ENCODE data around the gene PARP16. TPM values are rescaled to one million over a fixed set of nuclear protein-coding genes. Genes with fewer than 3 reads are reported as not detected.
A peak's percentile ranks its signal among the peaks of the same experiment; 100 is the strongest.

Gene PARP16
- total and polyA plus RNA-seq, 11 donors = 2.7 to 7.0 (median 4.8) TPM

- no peak for TF ChIP-seq POLR2A (IDR thresholded peaks at IDR 0.05)
- no peak for TF ChIP-seq CTCF (IDR thresholded peaks at IDR 0.05)
- DNase-seq (peak in 3 of 5 donors; percentile 15 to 82 (median 62)), ATAC-seq (peak; percentile 13 to 72 (median 60))
- H3K4me3 ChIP-seq = peak overlapping the region; percentile 54 to 95 (median 76)
- no peaks in the 10 kb centered on the region for H3K36me3 ChIP-seq
- intact Hi-C loops (cut with DNase I) = loop anchor here in 3 of 10 donors (5.0 kb wide), 1 partner anchor 99 kb away; the partner anchor contains the start of gene CLPX (in 3 of the 3)
- H3K4me1 ChIP-seq = peaks cover 0 to 21% (median 15%) of the 10 kb centered on the region in 12 donors
- 0 to 1% (median 1%) methylated on average over 12 to 52 of the region's 52 CpGs for WGBS, 4 donors
- no peaks in the 10 kb centered on the region for H3K27me3 ChIP-seq
- peak overlapping the region; percentile 70 to 95 (median 91) for H3K27ac ChIP-seq
- H3K9me3 ChIP-seq = no peaks in the 10 kb centered on the region
These were observed 497 bp downstream of the PARP16 start for GRCh38 chr15:65286069-65286703.

GRCh38 chr15:65285291-65286068, 1.2 kb downstream of the PARP16 start:
- Histone ChIP-seq H3K27ac (peak overlapping the region in 11 of 12 donors; percentile 83 to 95 (median 93)), H3K9me3 (no peaks in the 10 kb centered on the region), H3K36me3 (no peaks in the 10 kb centered on the region), H3K4me1 (peaks cover 0 to 21% (median 15%) of the 10 kb centered on the region in 12 donors), H3K27me3 (no peaks in the 10 kb centered on the region), H3K4me3 (peak overlapping the region; percentile 54 to 95 (median 76))
- intact Hi-C loops (cut with DNase I) = loop anchor here in 3 of 10 donors (5.0 kb wide), 1 partner anchor 98 kb away; the partner anchor contains the start of gene CLPX (in 3 of the 3)
- TF ChIP-seq CTCF (IDR thresholded peaks at IDR 0.05) (no peak), POLR2A (IDR thresholded peaks at IDR 0.05) (no peak)
- DNase-seq (no peak), ATAC-seq (no peak)
- 72 to 75% (median 74%) methylated on average over 10 of the region's 10 CpGs for WGBS, 4 donors

DNA sequence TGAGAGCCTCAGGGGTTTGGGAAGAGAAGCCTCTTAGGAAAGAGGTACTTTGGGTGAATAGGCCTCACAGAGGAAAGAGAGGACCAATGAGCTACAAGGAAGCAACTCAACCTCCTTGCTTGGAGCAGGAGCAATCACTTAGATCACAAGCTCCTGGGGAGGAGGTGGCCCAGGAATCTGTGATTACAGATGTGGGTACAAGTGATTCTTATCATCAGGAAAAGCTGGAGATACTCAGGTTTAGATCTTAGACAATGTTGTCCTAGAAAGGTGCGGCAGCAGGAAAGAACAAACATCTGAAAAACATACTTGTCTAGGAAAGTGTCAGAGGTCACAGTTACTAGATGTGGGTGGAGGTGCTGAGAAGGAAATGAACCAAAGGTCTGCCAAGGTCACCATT, 8.2 kb downstream of the PARP16 start:
- no peak for ATAC-seq
- intact Hi-C loops (cut with DNase I) = loop anchor here in 3 of 10 donors (10.0 kb wide), 3 partner anchors 224 to 244 kb away; partner anchors contain the start of gene SLC51B (in 1 of the 3)
- 63 to 71% (median 64%) methylated on average over 1 of the region's 1 CpG for WGBS, 4 donors

More for the DNA sequence above, 8.2 kb downstream of the PARP16 start:
- Histone ChIP-seq H3K27me3 (no peaks in the 10 kb centered on the region), H3K27ac (no peak overlapping the region), H3K9me3 (no peaks in the 10 kb centered on the region), H3K4me3 (no peak overlapping the region), H3K36me3 (peaks cover 0 to 8% (median 0%) of the 10 kb centered on the region in 9 donors), H3K4me1 (peaks cover 0 to 11% (median 0%) of the 10 kb centered on the region in 12 donors)
- DNase-seq = no peak
- TF ChIP-seq POLR2A (IDR thresholded peaks at IDR 0.05) (no peak), CTCF (IDR thresholded peaks at IDR 0.05) (no peak)
